Upper lobe of left lung (tissue), 4 donors: ENCODE measurements around the gene MRPS27.

Source experiments
- POLR2A ChIP-seq, 4 donors: fragments of 450-650 bp; IDR thresholded peaks; one replicate each; pipeline ENCODE4 v1.5.1; 2016 to 2017; ENCODE audit warnings: antibody characterized with exemption in 4 of 4, mild to moderate bottlenecking in 2 of 4
- TF ChIP-seq, protein P1 (sequence below), 6 experiments: fragments of 450-650 bp in 4 of 6; fragments of 200-600 bp in 2 of 6; sonication (generic) in 2 of 6; IDR thresholded peaks; one replicate each; pipeline ENCODE4 v1.5.1; 2016 to 2019; ENCODE audit warnings: antibody characterized with exemption in 6 of 6

DNA sequence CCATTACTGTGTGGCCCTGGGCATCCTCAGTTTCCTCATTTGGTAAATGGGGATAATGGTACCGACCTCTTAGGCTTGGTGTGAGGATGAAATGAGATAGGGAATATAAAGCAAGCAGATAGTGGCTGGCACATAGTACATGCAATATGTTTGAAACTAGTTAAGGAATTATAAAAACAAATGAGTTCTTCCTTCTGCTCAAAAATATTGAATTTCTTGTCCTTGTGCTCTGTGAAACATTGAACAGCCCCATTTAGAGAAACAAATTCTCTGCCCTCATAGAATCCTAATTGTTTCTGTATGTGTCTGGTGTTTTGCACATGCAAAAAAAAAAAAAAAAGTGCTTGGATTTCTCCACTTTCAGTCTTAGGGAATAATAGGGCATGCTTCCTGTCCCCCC lies 39.8 kb upstream of the MRPS27 start:
- TF ChIP-seq, protein P1, sequence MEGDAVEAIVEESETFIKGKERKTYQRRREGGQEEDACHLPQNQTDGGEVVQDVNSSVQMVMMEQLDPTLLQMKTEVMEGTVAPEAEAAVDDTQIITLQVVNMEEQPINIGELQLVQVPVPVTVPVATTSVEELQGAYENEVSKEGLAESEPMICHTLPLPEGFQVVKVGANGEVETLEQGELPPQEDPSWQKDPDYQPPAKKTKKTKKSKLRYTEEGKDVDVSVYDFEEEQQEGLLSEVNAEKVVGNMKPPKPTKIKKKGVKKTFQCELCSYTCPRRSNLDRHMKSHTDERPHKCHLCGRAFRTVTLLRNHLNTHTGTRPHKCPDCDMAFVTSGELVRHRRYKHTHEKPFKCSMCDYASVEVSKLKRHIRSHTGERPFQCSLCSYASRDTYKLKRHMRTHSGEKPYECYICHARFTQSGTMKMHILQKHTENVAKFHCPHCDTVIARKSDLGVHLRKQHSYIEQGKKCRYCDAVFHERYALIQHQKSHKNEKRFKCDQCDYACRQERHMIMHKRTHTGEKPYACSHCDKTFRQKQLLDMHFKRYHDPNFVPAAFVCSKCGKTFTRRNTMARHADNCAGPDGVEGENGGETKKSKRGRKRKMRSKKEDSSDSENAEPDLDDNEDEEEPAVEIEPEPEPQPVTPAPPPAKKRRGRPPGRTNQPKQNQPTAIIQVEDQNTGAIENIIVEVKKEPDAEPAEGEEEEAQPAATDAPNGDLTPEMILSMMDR (IDR thresholded peaks at IDR 0.05): no peak
- TF ChIP-seq POLR2A (IDR thresholded peaks at IDR 0.05): no peak
